HEK293 (cell line): ENCODE data around the gene MPHOSPH8.

Source experiments
- CTCF ChIA-PET: fragments of 350-600 bp; formaldehyde crosslinking; extraction: SDS; loops from one replicate; lab custom pipeline; 2021; ENCODE audit warnings: antibody characterized with exemption; lab: Yijun Ruan, JAX
- POLR2A ChIA-PET: fragments of 300-600 bp; formaldehyde crosslinking; extraction: SDS; loops from one replicate; lab custom pipeline; 2020; ENCODE audit warnings: antibody characterized with exemption, inconsistent platforms; lab: Yijun Ruan, JAX
- H3K27ac ChIP-seq: fragments of 200-500 bp; sonication (Bioruptor generic); 2 replicates; pipeline ENCODE4 v1.5.1; 2014; ENCODE audit warnings: low read depth, low read length, control low read depth, inconsistent platforms; ENCODE audit errors: extremely low read depth
- H3K36me3 ChIP-seq, 2 experiments: fragments of 200-500 bp in 1 of 2; sonication (Bioruptor generic) in 1 of 2; 1 replicate in 1 of 2; 2 replicates in 1 of 2; pipeline ENCODE4 v1.5.1; 2014 to 2017; ENCODE audit warnings: inconsistent platforms in 2 of 2, low read length in 2 of 2; ENCODE audit not compliant: control insufficient read depth in 2 of 2, insufficient read depth in 1 of 2
- H3K4me1 ChIP-seq: fragments of 200-500 bp; sonication (Bioruptor generic); 2 replicates; pipeline ENCODE4 v1.5.1; 2014; ENCODE audit warnings: mild to moderate bottlenecking, low read length, inconsistent platforms; ENCODE audit not compliant: control insufficient read depth, insufficient read depth
- H3K4me3 ChIP-seq: 2 replicates; pipeline ENCODE4 v1.5.1; 2011; ENCODE audit warnings: low read depth, mild to moderate bottlenecking, control low read depth, low read length, moderate library complexity
- H3K9me3 ChIP-seq: fragments of 200-500 bp; sonication (Bioruptor generic); 2 replicates; pipeline ENCODE4 v1.5.1; 2014; ENCODE audit warnings: low read depth, low read length, inconsistent platforms; ENCODE audit not compliant: control insufficient read depth, insufficient read depth
- BCL11A ChIP-seq: fragments of 450-650 bp; formaldehyde crosslinking; IDR thresholded peaks from 2 replicates; pipeline ENCODE4 v1.5.1; 2016; ENCODE audit warnings: low read depth, missing biosample characterization, missing genetic modification characterization
- GLIS1 ChIP-seq: fragments of 450-650 bp; formaldehyde crosslinking; IDR thresholded peaks from 2 replicates; pipeline ENCODE4 v1.5.1; 2016; ENCODE audit warnings: missing biosample characterization, missing genetic modification characterization
- GLIS2 ChIP-seq: fragments of 450-650 bp; formaldehyde crosslinking; IDR thresholded peaks from 2 replicates; pipeline ENCODE4 v1.5.1; 2016; ENCODE audit warnings: missing biosample characterization, missing genetic modification characterization
- KLF1 ChIP-seq: fragments of 450-650 bp; formaldehyde crosslinking; IDR thresholded peaks from 2 replicates; pipeline ENCODE4 v1.5.1; 2016; ENCODE audit warnings: missing biosample characterization, missing genetic modification characterization
- OSR2 ChIP-seq: fragments of 450-650 bp; formaldehyde crosslinking; IDR thresholded peaks from 2 replicates; pipeline ENCODE4 v1.5.1; 2016; ENCODE audit warnings: missing biosample characterization, missing genetic modification characterization
- ZBTB26 ChIP-seq: fragments of 450-650 bp; formaldehyde crosslinking; optimal IDR thresholded peaks from 2 replicates; pipeline ENCODE3; 2016; ENCODE audit warnings: missing biosample characterization, mild to moderate bottlenecking, missing genetic modification characterization
- ZBTB6 ChIP-seq: fragments of 450-650 bp; formaldehyde crosslinking; IDR thresholded peaks from 2 replicates; pipeline ENCODE4 v1.5.1; 2017; ENCODE audit warnings: missing biosample characterization, missing genetic modification characterization
- ZNF132 ChIP-seq: fragments of 450-650 bp; formaldehyde crosslinking; IDR thresholded peaks from 2 replicates; pipeline ENCODE4 v1.5.1; 2017; ENCODE audit warnings: missing biosample characterization, missing genetic modification characterization, borderline replicate concordance
- ZNF174 ChIP-seq: fragments of 450-650 bp; formaldehyde crosslinking; IDR thresholded peaks from 2 replicates; pipeline ENCODE4 v1.5.0; 2017; ENCODE audit warnings: missing biosample characterization, mild to moderate bottlenecking, missing genetic modification characterization
- ZNF302 ChIP-seq: fragments of 450-650 bp; formaldehyde crosslinking; IDR thresholded peaks from 2 replicates; pipeline ENCODE4 v1.5.1; 2016; ENCODE audit warnings: missing biosample characterization, missing genetic modification characterization, low read depth
- ZNF362 ChIP-seq: fragments of 450-650 bp; formaldehyde crosslinking; IDR thresholded peaks from 2 replicates; pipeline ENCODE4 v1.5.1; 2016; ENCODE audit warnings: missing biosample characterization, missing genetic modification characterization
- ZNF37A ChIP-seq: fragments of 450-650 bp; IDR thresholded peaks from 2 replicates; pipeline ENCODE4 v1.5.1; 2018; ENCODE audit warnings: missing biosample characterization, missing genetic modification characterization
- ZNF426 ChIP-seq: fragments of 450-650 bp; formaldehyde crosslinking; IDR thresholded peaks from 2 replicates; pipeline ENCODE4 v1.5.1; 2017; ENCODE audit warnings: missing biosample characterization, missing genetic modification characterization, mild to moderate bottlenecking, inconsistent platforms, moderate library complexity
- ZNF488 ChIP-seq: fragments of 450-650 bp; formaldehyde crosslinking; IDR thresholded peaks from 2 replicates; pipeline ENCODE4 v1.5.1; 2016; ENCODE audit warnings: missing biosample characterization, missing genetic modification characterization
- ZNF501 ChIP-seq: fragments of 450-650 bp; formaldehyde crosslinking; IDR thresholded peaks from 2 replicates; pipeline ENCODE4 v1.5.1; 2016; ENCODE audit warnings: missing biosample characterization, missing genetic modification characterization
- ZNF555 ChIP-seq: fragments of 450-650 bp; formaldehyde crosslinking; conservative IDR thresholded peaks from 2 replicates; pipeline ENCODE4 v1.5.1; 2017; ENCODE audit warnings: missing biosample characterization, mild to moderate bottlenecking, missing genetic modification characterization, inconsistent platforms
- ZNF610 ChIP-seq: fragments of 450-650 bp; formaldehyde crosslinking; IDR thresholded peaks from 2 replicates; pipeline ENCODE4 v1.5.1; 2016; ENCODE audit warnings: missing biosample characterization, missing genetic modification characterization, borderline replicate concordance
- ZNF621 ChIP-seq: fragments of 450-650 bp; formaldehyde crosslinking; IDR thresholded peaks from 2 replicates; pipeline ENCODE4 v1.5.1; 2017; ENCODE audit warnings: missing biosample characterization, missing genetic modification characterization
- ZNF658 ChIP-seq: fragments of 450-650 bp; formaldehyde crosslinking; IDR thresholded peaks from 2 replicates; pipeline ENCODE4; 2016; ENCODE audit warnings: missing biosample characterization, missing genetic modification characterization
- ZNF701 ChIP-seq: fragments of 450-650 bp; formaldehyde crosslinking; IDR thresholded peaks from 2 replicates; pipeline ENCODE4 v1.5.1; 2016; ENCODE audit warnings: missing biosample characterization, missing genetic modification characterization
- ZNF837 ChIP-seq: fragments of 450-650 bp; formaldehyde crosslinking; IDR thresholded peaks from 2 replicates; pipeline ENCODE4 v1.5.1; 2016; ENCODE audit warnings: missing biosample characterization, missing genetic modification characterization
- ZNF843 ChIP-seq: fragments of 450-650 bp; formaldehyde crosslinking; IDR thresholded peaks from 2 replicates; pipeline ENCODE4 v1.5.1; 2016; ENCODE audit warnings: missing biosample characterization, missing genetic modification characterization
- TF ChIP-seq, protein P1 (sequence below): fragments of 450-650 bp; IDR thresholded peaks from 2 replicates; pipeline ENCODE4 v1.5.1; 2018; ENCODE audit warnings: missing biosample characterization, mild to moderate bottlenecking, missing genetic modification characterization

MPHOSPH8 gene

GRCh38 chr13:19643652-19644051 lies 10.2 kb downstream of the MPHOSPH8 start:
- no peaks in the 10 kb centered on the region for H3K9me3 ChIP-seq
- ChIA-PET POLR2A (no interaction called here), CTCF (no interaction called here)
- H3K27ac ChIP-seq, result no peak overlapping the region
- no peaks in the 10 kb centered on the region for H3K4me1 ChIP-seq
- TF ChIP-seq ZNF701 (no peak), ZNF302 (tag by site-specific recombination) (no peak), ZNF362 (tag by site-specific recombination) (no peak), BCL11A (tag by site-specific recombination) (no peak), ZBTB6 (no peak)
- H3K36me3 ChIP-seq, result peaks cover 0 to 44% of the 10 kb centered on the region in 2 experiments
- H3K4me3 ChIP-seq, result no peak overlapping the region

GRCh38 chr13:19645000-19645399 lies 11.5 kb downstream of the MPHOSPH8 start:
- H3K4me3 ChIP-seq, result no peak overlapping the region
- TF ChIP-seq GLIS2 (tag by site-specific recombination), result no peak
- no peak for TF ChIP-seq GLIS1 (tag by site-specific recombination)
- TF ChIP-seq, all 188 proteins: peak for 0
- CTCF ChIA-PET, result no interaction called here
- H3K4me1 ChIP-seq, result no peaks in the 10 kb centered on the region
- peaks cover 0 to 55% of the 10 kb centered on the region in 2 experiments for H3K36me3 ChIP-seq
- POLR2A ChIA-PET, result no interaction called here
- no peak overlapping the region for H3K27ac ChIP-seq
- H3K9me3 ChIP-seq, result no peaks in the 10 kb centered on the region

GRCh38 chr13:19646063-19646462 lies 12.6 kb downstream of the MPHOSPH8 start:
- peaks cover 0 to 66% of the 10 kb centered on the region in 2 experiments for H3K36me3 ChIP-seq
- H3K4me3 ChIP-seq, result no peak overlapping the region
- H3K9me3 ChIP-seq, result no peaks in the 10 kb centered on the region
- ChIA-PET POLR2A (no interaction called here), CTCF (interaction anchor here (0.6 kb wide), 1 partner anchor 57 kb away, joined by 3 read pairs; no protein-coding TSS in a partner anchor)
- TF ChIP-seq ZNF837 (tag by site-specific recombination), result no peak
- no peak for TF ChIP-seq ZNF621 (tag by site-specific recombination)
- TF ChIP-seq ZNF37A (tag by site-specific recombination), result no peak
- no peak for TF ChIP-seq ZNF843 (tag by site-specific recombination)
- no peak overlapping the region for H3K27ac ChIP-seq
- no peaks in the 10 kb centered on the region for H3K4me1 ChIP-seq

DNA sequence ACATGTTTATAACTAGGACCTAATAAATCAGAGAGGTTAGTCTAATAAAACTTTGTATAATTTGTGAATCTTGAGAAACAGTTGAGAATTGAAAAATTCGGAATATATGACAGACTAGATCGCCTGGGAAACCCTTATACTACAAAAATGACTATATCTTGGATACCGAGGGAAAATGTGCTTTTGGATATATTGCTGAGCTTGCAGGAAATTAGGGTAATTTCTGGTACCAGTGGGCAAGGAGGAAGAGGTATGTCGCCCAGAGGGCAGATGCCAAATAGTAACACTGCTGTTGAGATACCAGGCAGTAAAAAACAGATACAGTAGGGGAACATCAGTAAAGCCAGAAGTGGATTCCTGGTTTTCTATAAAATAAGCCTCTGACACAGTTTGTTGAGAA lies 17.3 kb downstream of the MPHOSPH8 start:
- CTCF ChIA-PET, result no interaction called here
- Histone ChIP-seq H3K4me3 (no peak overlapping the region), H3K27ac (no peak overlapping the region), H3K36me3 (peaks cover 10 to 49% of the 10 kb centered on the region in 2 experiments), H3K4me1 (no peaks in the 10 kb centered on the region), H3K9me3 (no peaks in the 10 kb centered on the region)
- POLR2A ChIA-PET, result no interaction called here
- TF ChIP-seq ZNF174 (tag by site-specific recombination) (no peak), ZBTB26 (tag by site-specific recombination) (no peak), GLIS2 (tag by site-specific recombination) (no peak), ZNF132 (tag by site-specific recombination) (no peak), ZNF426 (tag by site-specific recombination) (no peak), ZNF610 (tag by site-specific recombination) (no peak), ZNF555 (no peak), OSR2 (tag by site-specific recombination) (no peak), ZNF658 (tag by site-specific recombination) (no peak), ZNF488 (tag by site-specific recombination) (no peak), ZNF501 (tag by site-specific recombination) (no peak), KLF1 (tag by site-specific recombination) (no peak)
- TF ChIP-seq, protein P1, sequence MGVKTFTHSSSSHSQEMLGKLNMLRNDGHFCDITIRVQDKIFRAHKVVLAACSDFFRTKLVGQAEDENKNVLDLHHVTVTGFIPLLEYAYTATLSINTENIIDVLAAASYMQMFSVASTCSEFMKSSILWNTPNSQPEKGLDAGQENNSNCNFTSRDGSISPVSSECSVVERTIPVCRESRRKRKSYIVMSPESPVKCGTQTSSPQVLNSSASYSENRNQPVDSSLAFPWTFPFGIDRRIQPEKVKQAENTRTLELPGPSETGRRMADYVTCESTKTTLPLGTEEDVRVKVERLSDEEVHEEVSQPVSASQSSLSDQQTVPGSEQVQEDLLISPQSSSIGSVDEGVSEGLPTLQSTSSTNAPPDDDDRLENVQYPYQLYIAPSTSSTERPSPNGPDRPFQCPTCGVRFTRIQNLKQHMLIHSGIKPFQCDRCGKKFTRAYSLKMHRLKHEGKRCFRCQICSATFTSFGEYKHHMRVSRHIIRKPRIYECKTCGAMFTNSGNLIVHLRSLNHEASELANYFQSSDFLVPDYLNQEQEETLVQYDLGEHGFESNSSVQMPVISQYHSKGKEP (tag by site-specific recombination), result no peak
